Suprapubic skin (tissue), 3 donors: ENCODE data around the gene TBC1D9.

Source experiments
- EP300 ChIP-seq: sonication (generic); formaldehyde crosslinking; IDR thresholded peaks from one replicate; pipeline ENCODE4 v1.6.1; 2017; ENCODE audit warnings: antibody characterized with exemption
- POLR2A ChIP-seq, 2 donors: fragments of 450-650 bp; IDR thresholded peaks; one replicate each; pipeline ENCODE4 v1.6.1; 2017; ENCODE audit warnings: antibody characterized with exemption in 2 of 2, mild to moderate bottlenecking in 2 of 2, moderate library complexity in 2 of 2
- TF ChIP-seq, protein P1 (sequence below), 2 donors: fragments of 200-600 bp in 1 of 2; fragments of 450-650 bp in 1 of 2; sonication (generic) in 1 of 2; IDR thresholded peaks; one replicate each; pipeline ENCODE4 v1.5.1; 2016 to 2019; ENCODE audit warnings: antibody characterized with exemption in 2 of 2, mild to moderate bottlenecking in 1 of 2, moderate library complexity in 1 of 2

GRCh38 chr4:140777386-140777785, 21.2 kb upstream of the TBC1D9 start:
- TF ChIP-seq, protein P1, sequence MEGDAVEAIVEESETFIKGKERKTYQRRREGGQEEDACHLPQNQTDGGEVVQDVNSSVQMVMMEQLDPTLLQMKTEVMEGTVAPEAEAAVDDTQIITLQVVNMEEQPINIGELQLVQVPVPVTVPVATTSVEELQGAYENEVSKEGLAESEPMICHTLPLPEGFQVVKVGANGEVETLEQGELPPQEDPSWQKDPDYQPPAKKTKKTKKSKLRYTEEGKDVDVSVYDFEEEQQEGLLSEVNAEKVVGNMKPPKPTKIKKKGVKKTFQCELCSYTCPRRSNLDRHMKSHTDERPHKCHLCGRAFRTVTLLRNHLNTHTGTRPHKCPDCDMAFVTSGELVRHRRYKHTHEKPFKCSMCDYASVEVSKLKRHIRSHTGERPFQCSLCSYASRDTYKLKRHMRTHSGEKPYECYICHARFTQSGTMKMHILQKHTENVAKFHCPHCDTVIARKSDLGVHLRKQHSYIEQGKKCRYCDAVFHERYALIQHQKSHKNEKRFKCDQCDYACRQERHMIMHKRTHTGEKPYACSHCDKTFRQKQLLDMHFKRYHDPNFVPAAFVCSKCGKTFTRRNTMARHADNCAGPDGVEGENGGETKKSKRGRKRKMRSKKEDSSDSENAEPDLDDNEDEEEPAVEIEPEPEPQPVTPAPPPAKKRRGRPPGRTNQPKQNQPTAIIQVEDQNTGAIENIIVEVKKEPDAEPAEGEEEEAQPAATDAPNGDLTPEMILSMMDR (IDR thresholded peaks at IDR 0.05) = no peak
- TF ChIP-seq EP300 (no peak), POLR2A (IDR thresholded peaks at IDR 0.05) (no peak)
